Body of pancreas (tissue), 4 donors: ENCODE measurements around the gene TMEM178B. TPM values are rescaled to one million over a fixed set of nuclear protein-coding genes. Genes with fewer than 3 reads are reported as not detected.

Experiments
- ATAC-seq: fragments of 150-250 bp; one replicate; pipeline ENCODE4 v1.9.1; 2016
- DNase-seq, 4 donors: peaks; one replicate each; pipeline ENCODE4 v3.0.0-alpha.2; 2019
- H3K27ac ChIP-seq, 4 donors: fragments of 200-600 bp; sonication (generic); 1 replicate in 3 of 4; 2 replicates in 1 of 4; pipeline versions ENCODE4 v1.5.1 to v1.6.1; 2016 to 2019; ENCODE audit warnings: mild to moderate bottlenecking in 1 of 4, mixed read lengths in 1 of 4, moderate library complexity in 1 of 4
- H3K27me3 ChIP-seq, 2 donors: fragments of 200-600 bp; sonication (generic); one replicate each; pipeline ENCODE4 v1.6.0; 2016; ENCODE audit warnings: mild to moderate bottlenecking in 1 of 2
- H3K36me3 ChIP-seq, 2 donors: fragments of 200-600 bp; sonication (generic); replicated peaks in 1 of 2; 2 replicates each; pipeline ENCODE4 v1.5.1; 2016; ENCODE audit warnings: low read depth in 2 of 2; ENCODE audit not compliant: insufficient read depth in 1 of 2
- H3K4me1 ChIP-seq: fragments of 200-600 bp; sonication (generic); one replicate; pipeline ENCODE4 v1.6.0; 2016
- H3K4me3 ChIP-seq, 2 donors: fragments of 200-600 bp; sonication (generic); 1 replicate in 1 of 2; 2 replicates in 1 of 2; pipeline ENCODE4 v1.5.1; 2016 to 2019
- H3K9me3 ChIP-seq, 3 donors: fragments of 200-600 bp; sonication (generic); 1 replicate in 2 of 3; 2 replicates in 1 of 3; pipeline ENCODE4 v1.5.1; 2016
- CTCF ChIP-seq, 7 experiments: fragments of 450-650 bp in 4 of 7; fragments of 200-600 bp in 3 of 7; sonication (generic) in 3 of 7; IDR thresholded peaks; one replicate each; pipeline ENCODE4 v1.5.1; 2016 to 2019; ENCODE audit warnings: antibody characterized with exemption in 7 of 7
- POLR2A ChIP-seq, 3 donors: fragments of 450-650 bp; IDR thresholded peaks; one replicate each; pipeline ENCODE4 v1.6.1; 2016; ENCODE audit warnings: antibody characterized with exemption in 3 of 3, mild to moderate bottlenecking in 2 of 3
- WGBS, 2 donors: methylation state at CpG; one replicate each; pipeline ENCODE4 v1.1.5; 2017; 5-methylcytosine and 5-hydroxymethylcytosine counted together
- intact Hi-C: fragments of 100-400 bp; cut with DNase I; formaldehyde crosslinking; loops from one replicate; pipeline ENCODE4 v1.15.1; 2023
- total RNA-seq, 2 donors: library from RNA; depleted of rRNA; stranded (reverse); fragments of >200 nt; gene quantifications; one replicate each; pipeline ENCODE4 v1.1.0, GENCODE V29; 2016

Gene TMEM178B
- total RNA-seq, 2 donors from 2014 or later, result 1.0 to 11.9 TPM

- intact Hi-C loops, result no loop called here
- WGBS, 2 donors, result 79 to 87% methylated on average over 4 of the region's 4 CpGs
- H3K36me3 ChIP-seq, result no peaks in the 10 kb centered on the region
- no peaks in the 10 kb centered on the region for H3K4me1 ChIP-seq
- no peak overlapping the region for H3K27ac ChIP-seq
- H3K27me3 ChIP-seq, result no peaks in the 10 kb centered on the region
- no peak for ATAC-seq
- peak in 1 of 4 donors; percentile 6 for DNase-seq
- no peak overlapping the region for H3K4me3 ChIP-seq
- TF ChIP-seq CTCF (IDR thresholded peaks at IDR 0.05), result no peak
- TF ChIP-seq POLR2A (IDR thresholded peaks at IDR 0.05), result no peak
- no peaks in the 10 kb centered on the region for H3K9me3 ChIP-seq
These were observed 202.2 kb downstream of the TMEM178B start for GRCh38 chr7:141276031-141276430.

GRCh38 chr7:141280100-141280499 lies 206.2 kb downstream of the TMEM178B start:
- 73 to 79% methylated on average over 3 of the region's 3 CpGs for WGBS, 2 donors
- H3K27me3 ChIP-seq, result no peaks in the 10 kb centered on the region
- no peaks in the 10 kb centered on the region for H3K9me3 ChIP-seq
- no peak overlapping the region for H3K27ac ChIP-seq
- intact Hi-C loops, result no loop called here
- no peak overlapping the region for H3K4me3 ChIP-seq
- DNase-seq, result no peak
- H3K36me3 ChIP-seq, result no peaks in the 10 kb centered on the region
- no peak for ATAC-seq
- TF ChIP-seq POLR2A (IDR thresholded peaks at IDR 0.05) (no peak), CTCF (IDR thresholded peaks at IDR 0.05) (no peak)
- H3K4me1 ChIP-seq, result no peaks in the 10 kb centered on the region

- WGBS, 2 donors, result 86 to 90% methylated on average over 7 of the region's 7 CpGs
- no peaks in the 10 kb centered on the region for H3K36me3 ChIP-seq
- intact Hi-C loops, result no loop called here
- H3K9me3 ChIP-seq, result no peaks in the 10 kb centered on the region
- no peak for TF ChIP-seq CTCF (IDR thresholded peaks at IDR 0.05)
- no peak for TF ChIP-seq POLR2A (IDR thresholded peaks at IDR 0.05)
- H3K27ac ChIP-seq, result no peak overlapping the region
- DNase-seq (no peak), ATAC-seq (no peak)
- no peaks in the 10 kb centered on the region for H3K4me1 ChIP-seq
- H3K27me3 ChIP-seq, result no peaks in the 10 kb centered on the region
- no peak overlapping the region for H3K4me3 ChIP-seq
These were observed 207.4 kb downstream of the TMEM178B start for GRCh38 chr7:141281311-141281710.

GRCh38 chr7:141286522-141286921 lies 212.7 kb downstream of the TMEM178B start:
- Histone ChIP-seq H3K4me1 (no peaks in the 10 kb centered on the region), H3K27me3 (no peaks in the 10 kb centered on the region), H3K9me3 (no peaks in the 10 kb centered on the region), H3K36me3 (no peaks in the 10 kb centered on the region), H3K4me3 (no peak overlapping the region), H3K27ac (no peak overlapping the region)
- intact Hi-C loops, result no loop called here
- ATAC-seq, result no peak
- DNase-seq, result no peak
- 61 to 63% methylated on average over 3 of the region's 3 CpGs for WGBS, 2 donors
- TF ChIP-seq CTCF (IDR thresholded peaks at IDR 0.05) (no peak), POLR2A (IDR thresholded peaks at IDR 0.05) (no peak)

GRCh38 chr7:141287936-141288335 lies 214.1 kb downstream of the TMEM178B start:
- no peaks in the 10 kb centered on the region for H3K27me3 ChIP-seq
- no peaks in the 10 kb centered on the region for H3K36me3 ChIP-seq
- no peaks in the 10 kb centered on the region for H3K9me3 ChIP-seq
- no peak for TF ChIP-seq POLR2A (IDR thresholded peaks at IDR 0.05)
- TF ChIP-seq CTCF (IDR thresholded peaks at IDR 0.05), result no peak
- no peak for DNase-seq
- no peak for ATAC-seq
- intact Hi-C loops, result no loop called here
- WGBS, 2 donors, result 52 to 64% methylated on average over 5 of the region's 5 CpGs
- no peak overlapping the region for H3K4me3 ChIP-seq
- no peak overlapping the region for H3K27ac ChIP-seq
- H3K4me1 ChIP-seq, result no peaks in the 10 kb centered on the region
